NCI-H2196 treated with DMSO at 0.1 percent for 48 hours (cell line): ENCODE measurements around the gene ASTL.
A peak's percentile ranks its signal among the peaks of the same experiment; 100 is the strongest.

Experiments
- DNase-seq: peaks from one replicate; lab custom pipeline; 2025; ENCODE audit not compliant: unreplicated experiment; lab: John Stamatoyannopoulos, UW

ASTL gene

DNA sequence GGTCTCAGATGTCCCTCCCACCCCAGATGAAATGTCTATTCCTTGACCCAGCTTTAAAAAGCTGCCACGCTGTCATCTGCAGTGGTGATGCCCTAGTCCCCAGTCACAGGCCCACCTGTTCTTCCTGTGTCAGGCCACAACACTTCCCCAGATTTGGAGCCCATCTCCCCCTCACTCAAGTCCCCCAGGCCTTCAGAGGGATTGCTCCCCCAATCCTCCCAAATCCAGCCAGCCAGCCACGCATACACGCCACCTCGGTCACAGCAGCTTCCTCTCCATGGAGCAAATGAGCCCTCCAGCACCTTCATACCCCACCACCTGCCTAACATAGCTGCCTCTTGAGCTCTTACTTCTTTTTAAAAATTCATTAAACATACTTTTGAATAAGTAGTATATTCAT lies 7.8 kb downstream of the ASTL start:
- DNase-seq = no peak

DNA sequence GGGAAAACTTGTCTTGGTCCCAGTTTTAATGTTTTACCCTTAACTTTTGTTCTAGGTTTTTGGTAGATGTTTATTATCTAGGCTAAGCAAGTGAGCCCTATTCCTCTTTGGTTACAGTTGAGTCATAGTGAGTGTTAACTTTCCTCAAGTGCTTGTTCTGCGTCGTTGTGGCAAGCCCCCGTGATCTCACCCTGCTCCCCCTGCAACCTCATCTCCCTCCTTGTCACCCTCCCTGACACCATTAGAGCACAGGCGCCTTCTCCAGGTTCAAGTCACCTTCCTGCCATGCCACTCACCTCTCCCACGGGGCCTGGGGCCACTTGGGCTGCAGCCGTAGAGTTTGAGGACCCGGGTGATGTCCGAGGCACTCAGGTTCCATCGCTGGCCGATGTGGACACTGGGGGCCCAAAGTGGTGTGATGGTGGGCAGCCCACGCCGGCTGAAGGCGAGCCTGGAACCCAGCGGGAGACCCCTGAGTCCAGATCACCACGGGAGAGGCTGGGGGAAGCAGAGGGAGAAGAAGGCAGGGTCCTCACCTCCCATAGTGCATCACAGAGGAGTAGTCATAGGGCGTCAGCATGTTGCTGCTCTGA lies 8.7 kb downstream of the ASTL start:
- no peak for DNase-seq

DNA sequence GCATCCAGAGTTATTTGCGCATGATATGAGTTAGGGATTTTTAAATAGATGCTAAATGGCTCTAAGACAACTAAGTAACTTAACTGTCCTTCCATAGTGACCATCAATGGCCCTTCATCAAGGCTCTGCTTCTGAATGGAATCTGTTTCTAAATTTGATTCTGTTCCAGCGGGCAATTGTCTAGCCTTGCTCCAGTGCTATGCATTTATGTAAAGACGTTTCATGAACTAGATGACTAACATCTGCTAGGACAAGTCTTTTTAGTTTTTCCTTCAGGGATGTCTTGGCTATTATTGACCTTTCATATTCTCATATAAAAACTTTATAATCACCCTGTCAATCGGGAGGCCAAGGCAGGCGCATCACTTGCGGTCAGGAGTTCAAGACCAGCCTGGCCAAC lies 9.8 kb downstream of the ASTL start:
- no peak for DNase-seq

DNA sequence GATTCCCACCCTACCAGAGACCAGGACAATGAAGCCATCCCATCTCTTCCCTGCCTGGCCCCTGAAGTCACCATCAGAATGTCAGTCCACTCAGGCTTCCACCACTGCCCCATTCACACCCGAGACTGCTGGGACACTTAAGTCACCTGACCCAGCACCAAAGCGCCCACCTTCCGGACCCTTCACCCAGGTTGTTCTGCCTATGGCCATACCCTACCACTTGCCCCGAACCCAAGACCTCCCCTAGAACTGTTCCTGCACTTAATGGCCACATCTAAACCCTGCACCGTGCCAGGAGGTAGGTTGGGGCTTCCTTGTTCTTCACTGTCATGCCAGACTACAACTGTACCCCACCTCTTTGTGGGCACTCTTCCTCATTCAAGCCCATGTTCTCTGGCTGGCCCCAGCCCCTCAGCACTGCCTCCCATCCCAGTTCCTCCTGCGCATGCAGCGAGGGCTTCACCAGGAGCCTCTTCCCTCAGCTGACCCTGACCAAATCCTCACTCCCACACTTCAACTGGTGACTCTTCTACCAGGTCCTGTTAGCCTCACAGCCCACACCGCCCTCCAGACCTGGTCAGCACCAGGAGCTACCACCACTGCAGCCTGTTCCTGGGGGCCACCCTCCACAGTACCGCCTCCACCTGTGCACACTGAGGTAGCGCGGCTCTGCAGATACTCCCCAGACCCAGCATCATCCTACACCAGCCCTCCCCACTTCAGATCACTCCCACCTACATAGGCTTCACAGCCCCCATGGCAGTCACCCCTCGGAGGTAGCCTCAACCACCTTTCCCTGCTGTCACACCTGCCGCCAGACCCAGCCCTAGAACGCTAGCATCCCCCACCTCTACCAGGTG lies 13.7 kb downstream of the ASTL start:
- no peak for DNase-seq

DNA sequence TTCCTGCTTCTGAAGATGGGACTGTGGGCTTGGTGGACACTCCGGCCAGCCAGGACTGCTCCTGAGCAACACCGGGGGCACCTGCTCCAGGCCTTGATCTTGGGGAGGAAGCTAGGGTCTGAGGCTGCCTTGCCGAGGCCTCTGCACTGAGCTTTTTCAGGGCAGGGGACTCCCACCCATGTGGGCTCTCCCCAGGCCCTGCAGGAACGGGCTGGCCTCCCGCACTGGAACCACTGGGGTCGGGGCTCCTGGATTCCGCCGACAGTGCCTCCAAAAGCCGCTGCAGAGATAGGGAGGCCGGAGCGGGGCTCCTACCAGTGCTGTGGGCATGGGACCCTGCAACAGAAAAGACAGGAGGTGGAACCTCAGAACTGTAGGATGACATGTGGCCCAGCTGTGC lies 14.4 kb downstream of the ASTL start:
- DNase-seq = no peak

DNA sequence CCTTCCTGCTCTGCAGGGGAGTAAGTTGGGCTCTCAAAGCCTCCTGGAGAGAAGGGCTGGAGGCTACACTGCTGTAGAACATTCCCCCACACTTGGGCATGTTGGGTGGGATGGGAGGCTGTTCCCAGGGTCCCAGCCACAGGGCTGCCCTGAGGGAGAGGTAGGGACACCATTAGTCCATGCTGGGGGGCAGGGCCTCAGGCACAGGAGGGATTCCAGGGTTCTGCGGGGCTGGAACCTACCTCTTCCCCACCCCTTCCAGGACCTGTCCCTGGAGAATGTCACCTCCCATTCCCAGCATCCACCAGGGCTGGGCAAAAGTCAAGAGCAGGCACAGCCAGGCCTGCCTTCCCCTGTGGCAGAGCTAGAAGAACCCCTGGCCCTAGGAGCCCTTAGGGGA lies 15.0 kb downstream of the ASTL start:
- no peak for DNase-seq

DNA sequence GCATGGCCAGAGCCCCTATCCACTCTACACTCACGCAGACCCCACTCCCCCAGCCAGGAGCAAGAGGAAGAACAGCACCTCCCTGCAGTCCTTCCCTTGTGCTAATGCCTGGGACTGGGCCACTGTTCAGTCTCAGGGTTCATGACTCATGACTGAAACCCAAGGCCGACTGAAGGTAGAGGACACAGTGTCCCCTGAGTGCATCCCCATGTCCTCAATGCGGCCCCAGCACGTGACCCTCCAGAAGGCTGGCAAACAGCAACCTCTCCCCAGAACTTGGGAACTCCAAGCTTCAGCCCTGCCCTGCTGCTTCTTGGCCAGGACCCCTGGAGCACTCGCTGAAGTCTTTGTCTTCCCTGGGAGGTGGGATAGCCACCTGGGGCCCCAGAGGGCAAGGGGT lies 15.9 kb downstream of the ASTL start:
- no peak for DNase-seq

DNA sequence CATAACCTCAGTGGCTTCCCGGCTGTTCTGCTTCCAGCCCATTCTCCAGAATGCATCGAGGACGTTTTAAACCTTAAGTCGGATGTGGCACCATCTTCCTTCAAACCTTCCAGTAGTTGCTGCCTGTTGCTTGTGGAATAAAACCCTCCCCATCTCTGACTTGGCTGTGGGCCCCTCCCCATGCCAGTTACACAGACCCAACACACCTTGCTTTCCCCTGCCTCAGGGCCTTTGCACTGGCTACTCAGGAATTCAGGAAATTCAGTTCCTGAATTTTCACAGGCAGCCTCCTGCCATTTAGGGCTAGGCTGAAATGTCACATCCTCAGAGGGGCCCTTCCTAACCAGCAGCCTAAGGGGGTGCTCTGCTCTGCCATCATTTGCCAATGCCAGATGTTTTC lies 16.9 kb downstream of the ASTL start:
- no peak for DNase-seq

DNA sequence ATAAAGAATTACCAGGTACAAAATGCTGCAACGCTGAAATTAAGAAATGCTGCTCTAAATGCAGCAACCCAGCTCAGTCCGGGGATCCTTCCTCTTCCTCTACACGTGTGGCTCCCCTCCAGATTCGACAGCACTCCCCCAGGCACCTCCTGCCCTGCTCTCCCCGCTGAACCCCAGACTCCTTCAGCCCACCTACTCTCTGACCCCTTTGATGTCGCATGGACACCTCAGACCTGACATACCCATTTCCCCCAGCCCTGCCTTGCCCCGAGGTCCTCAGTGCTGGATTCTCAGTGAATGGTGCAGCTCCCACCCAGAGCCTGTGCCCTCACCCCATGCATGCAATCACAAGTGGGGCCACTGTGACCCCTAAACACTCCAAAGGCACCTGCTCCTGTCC lies 17.3 kb downstream of the ASTL start:
- no peak for DNase-seq

DNA sequence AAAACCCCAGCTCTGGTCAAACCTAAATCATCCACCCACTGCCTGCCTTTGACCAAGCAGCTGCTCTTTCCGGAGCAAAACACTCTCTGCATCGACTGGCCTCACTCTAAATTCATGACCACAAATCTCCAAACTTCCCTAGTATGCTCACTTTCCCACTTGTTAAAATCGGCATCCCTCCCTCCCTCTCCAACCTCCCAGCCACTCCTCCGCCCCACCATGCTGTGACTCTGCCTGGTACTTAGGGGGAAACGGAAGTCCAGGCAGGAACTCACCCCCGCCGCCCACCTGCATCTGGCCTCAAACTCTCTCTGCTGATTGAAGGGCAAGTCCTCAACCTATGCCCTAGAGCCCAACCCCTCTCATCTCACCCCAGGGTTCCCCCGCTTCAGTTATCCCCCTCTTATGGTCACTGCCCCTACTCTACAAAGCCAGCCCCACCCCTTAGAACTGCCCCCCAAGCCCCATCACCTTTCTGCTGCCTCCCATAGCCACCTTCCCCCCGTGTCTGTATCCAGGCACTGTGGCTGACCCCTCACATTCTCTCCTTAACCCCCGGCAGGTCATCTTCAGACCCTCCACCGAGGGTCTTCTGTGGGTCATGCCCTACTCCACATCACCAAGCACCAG lies 18.1 kb downstream of the ASTL start:
- DNase-seq = no peak

DNA sequence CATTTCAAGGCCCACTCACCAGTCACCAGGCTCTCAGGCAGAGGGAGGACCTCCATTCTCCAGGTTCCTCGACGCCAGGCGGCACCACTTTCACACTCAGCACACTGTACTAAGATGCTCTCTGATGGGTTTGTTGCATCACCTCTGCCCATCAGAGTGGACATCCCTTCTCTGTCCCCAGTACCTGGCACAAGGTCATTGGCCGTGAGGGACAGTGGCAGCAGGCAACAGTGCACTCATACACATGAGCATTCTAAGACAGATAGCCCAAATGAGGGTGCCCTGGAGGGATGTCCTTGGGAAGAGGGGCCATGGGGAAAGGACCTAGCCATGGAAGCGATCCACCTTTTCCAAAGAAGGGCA lies 18.9 kb downstream of the ASTL start:
- DNase-seq = no peak

DNA sequence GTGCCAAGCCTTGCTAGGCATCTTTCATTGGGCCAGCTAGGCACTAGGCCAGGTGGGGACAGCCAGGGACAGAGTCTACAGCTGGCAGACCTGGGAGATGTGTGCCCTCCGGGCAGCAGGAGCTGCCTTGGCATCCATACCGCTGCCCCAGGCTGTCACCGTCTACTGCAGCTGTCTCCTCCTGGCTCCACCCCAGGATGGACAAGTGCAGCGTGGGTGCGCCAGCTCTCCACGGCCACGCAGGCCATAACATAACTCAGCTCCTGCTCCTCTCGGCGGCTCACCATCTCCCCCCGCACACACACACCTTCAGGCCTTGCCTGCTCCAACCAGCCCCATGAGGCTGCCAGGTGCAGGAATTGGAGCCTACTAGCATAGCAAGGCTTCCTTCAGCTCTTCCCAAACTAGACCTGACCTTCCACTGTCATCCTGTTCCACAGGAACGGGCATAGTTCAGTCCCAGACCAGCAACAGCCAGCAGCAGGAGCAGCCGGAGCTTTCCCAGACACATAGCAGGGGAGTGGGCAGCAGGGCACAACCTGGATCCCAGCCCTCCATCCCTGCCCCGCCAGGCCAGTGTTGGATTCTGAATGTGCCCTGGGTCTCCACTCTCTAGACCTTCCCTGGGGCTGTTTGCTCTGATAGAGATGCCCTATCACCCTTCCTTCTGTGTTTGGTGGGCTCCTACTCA lies 19.5 kb downstream of the ASTL start:
- no peak for DNase-seq

DNA sequence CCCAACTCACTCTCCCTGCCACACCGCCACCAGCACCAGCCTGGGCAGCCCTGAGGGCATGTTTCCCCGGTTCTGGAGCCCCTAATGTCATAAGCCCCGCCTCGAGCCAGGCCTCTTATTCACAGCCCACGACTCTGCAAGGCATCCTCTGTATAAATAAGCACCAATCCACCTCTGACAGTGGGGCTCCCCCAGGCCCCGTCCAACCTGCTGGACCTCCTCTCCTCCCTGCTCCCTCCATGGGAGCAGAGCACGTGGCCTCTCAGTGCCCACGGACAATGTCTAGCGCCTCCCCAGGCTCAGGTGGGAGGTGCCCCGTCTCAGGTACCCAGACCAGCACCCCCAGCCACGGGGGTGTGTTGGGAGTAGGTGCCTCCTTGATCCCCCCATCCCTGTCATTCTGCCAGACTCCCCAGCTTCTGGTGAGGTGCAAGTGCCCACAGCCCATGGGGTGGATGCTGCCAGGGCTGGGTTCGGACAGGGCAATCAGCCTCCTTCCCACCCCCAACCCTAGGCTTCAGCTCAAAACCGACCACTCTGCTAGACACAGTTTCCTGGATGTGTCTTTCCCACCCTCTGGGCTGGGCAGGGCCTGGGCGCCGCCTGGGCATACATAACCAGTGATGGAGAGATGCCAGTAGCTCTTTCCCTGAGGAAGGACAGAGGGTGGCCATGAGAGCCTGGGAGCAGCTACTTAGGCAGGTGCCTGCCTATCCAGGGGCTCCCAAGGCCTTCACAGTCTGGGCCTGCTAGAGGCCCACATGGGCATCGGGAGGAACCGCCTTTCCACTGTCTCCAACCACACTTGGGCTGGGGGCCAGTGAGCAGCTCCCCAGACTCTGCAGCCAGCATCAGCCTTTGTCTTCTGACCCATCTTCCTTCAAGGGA lies 20.4 kb downstream of the ASTL start:
- DNase-seq = no peak

DNA sequence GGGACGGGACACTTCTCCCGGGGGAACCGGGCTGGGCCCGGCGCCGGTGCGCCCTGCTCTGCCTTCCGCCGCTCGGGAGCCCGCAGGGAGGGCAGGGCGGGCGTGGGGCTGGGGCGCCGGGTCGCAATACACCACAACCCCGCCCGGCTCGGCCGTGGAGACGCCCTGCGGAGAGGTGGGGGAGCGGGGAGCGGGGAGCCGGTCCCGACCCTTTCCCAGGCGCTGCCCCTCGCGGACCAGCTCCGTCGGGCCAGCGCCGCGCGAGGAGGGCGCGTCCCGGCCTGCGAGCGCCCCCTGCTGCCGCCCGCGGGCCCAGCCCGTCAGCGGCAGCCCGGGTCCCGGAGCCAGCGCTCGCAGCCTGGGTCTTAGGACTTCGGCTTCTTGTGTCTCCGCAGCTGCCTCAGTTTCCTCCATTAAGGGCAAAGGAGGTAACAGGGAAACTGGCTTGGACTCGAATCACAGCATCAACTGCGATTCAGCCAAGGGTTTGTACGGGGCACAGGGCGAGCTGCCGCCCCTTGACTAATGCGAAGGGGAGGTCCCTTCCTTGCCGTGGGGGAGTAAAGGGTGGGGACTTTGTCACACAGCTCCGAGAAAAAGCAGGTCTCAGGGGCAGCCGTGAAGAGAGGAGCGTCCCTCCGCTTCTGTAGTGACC lies 21.3 kb downstream of the ASTL start:
- peak; percentile 26 for DNase-seq

DNA sequence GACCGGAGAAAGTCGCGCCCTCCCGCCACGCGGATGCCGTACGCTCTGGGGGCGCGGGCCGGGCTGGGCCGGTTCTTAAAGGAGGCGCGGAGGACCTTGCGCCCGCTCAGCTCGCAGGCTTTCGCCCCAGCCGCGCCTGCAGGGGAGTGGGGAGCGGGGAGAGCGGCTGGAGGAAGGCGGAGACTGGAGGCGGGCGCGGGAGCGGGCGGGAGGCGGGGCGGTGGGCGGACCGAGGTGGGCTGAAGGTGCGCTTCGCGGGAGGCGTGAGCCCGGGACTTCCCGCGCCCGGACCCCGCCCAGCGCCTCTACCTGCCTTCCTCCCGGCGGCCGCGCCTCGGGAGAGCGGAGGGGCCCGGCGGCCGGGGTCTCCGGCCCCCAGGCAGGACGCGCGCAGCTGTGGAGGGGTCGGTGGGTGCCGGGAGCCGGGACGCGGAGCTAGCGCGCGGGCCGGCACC lies 21.9 kb downstream of the ASTL start, which contains the start of gene ADRA2B:
TSS of gene ADRA2B (minus strand) at position 148 of the 455 bp plus-strand sequence. CDS start 422 bp downstream, outside the sequence.
- peak; percentile 53 for DNase-seq

DNA sequence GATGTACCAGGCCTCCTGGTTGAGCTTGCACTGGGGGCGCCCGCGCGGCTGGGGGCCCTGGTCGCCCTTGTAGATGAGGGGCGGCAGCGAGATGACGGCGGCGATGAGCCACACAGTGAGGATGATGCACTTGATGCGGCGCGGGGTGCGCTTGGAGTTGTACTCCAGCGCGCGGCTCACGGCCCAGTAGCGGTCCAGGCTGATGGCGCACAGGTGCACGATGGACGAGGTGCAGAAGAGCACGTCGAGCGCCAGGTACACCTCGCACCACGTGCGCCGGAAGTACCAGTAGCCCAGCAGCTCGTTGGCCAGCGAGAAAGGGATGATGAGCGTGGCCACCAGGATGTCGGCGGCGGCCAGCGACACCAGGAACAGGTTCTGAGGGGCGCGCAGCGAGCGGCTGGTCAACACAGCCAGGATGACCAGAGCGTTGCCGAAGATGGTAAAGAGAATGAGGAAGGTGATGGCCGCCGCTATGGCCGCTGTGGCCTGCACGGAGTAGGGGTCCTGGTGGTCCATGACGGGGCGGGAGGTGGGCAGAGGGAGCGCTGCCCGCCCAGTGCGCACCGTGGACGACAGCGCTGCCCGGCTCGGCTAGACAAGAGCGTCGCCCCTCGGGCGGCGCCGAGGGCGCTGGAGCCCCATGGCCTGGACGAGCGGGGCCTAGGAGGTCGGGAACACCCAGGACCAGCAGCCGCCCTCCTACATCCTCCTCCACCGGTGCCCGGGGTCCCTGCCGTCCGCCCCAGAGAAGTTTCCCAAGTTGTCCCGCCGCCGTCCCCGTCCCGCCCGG lies 22.5 kb downstream of the ASTL start:
- no peak for DNase-seq

DNA sequence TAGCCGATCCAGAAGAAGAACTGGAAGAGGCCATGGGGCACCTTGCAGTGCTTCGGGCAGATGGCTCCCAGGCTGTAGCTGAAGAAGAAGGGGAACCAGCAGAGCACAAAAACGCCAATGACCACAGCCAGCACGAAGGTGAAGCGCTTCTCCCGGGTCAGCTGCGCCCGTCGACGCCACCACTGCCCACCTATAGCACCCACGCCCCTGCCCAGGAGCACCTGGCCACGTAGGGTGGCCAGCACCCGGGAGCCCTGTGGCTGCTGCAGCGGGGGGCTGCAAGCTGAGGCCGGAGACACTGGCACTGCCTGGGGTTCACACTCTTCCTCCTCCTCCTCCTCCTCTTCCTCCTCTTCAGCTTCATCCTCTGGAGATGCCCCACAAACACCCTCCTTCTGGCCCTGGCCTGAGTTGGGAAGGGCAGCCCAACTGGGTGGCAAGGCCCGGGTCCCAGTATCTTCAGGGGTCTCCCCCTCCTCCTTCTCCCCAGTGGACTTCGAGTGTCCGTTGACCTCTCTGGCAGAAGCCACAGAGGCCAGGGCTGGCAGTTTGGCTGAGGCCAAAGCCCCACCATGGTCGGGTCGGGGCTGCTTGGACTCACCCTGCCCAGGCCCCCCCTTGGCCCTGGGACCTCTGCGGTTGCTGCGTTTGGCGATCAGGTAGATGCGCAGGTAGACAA lies 23.3 kb downstream of the ASTL start:
- DNase-seq = no peak

DNA sequence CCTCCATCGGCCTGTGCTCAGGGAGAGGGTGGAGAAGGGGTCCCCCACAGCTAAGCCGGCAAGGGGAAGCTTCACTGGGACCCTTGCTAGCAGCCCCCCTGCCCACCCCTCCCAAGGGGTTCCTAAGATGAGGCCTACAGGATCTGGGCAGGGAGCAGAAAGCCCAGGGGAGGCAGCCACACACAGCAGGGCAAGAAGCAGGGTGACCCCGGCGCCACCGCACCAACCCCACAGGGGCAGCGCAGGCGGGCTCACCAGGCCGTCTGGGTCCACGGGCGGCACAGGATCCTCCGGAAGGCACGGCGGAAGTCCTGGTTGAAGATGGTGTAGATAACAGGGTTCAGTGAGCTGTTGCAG lies 23.8 kb downstream of the ASTL start:
- no peak for DNase-seq

DNA sequence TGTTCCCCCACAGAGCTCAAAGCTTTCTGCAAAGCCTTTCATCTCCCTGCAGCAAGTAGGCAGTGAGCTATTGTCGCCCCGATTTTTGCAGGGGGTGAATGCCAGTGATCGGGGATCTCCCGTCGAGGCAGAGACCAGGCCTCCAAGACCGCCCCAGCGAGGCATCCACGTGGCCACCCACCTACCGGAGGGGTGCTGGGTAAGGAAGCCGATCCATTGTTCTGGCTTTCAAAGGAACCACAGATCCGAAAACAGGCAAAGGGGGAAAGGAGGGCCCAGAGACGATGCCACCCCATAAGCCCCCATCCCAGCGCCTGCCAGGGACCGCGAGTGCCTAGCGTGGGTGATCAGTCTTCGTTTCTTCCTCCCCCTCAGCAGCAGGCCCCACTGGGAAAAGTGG lies 24.4 kb downstream of the ASTL start:
- DNase-seq = no peak
